ENCODE data around the gene FKRP.

The FKRP gene

GRCh38 chr19:46725036-46725820, 20.6 kb upstream of the FKRP start:
- Mint-ChIP-seq H3K27ac (no peak overlapping the region), H3K4me1 (ENCODE audit: low read depth) (peaks cover 31% of the 10 kb centered on the region), H3K9me3 (no peaks in the 10 kb centered on the region), H3K4me3 (no peak overlapping the region), H3K27me3 (no peaks in the 10 kb centered on the region), H3K36me3 (ENCODE audit: low read depth) (peaks cover 53% of the 10 kb centered on the region)

- H3K4me1 Mint-ChIP-seq (ENCODE audit: low read depth): peaks cover 28% of the 10 kb centered on the region
- no peak overlapping the region for H3K27ac Mint-ChIP-seq
- no peaks in the 10 kb centered on the region for H3K9me3 Mint-ChIP-seq
- H3K4me3 Mint-ChIP-seq: no peak overlapping the region
- peaks cover 54% of the 10 kb centered on the region for H3K36me3 Mint-ChIP-seq (ENCODE audit: low read depth)
- no peaks in the 10 kb centered on the region for H3K27me3 Mint-ChIP-seq
These were observed 19.9 kb upstream of the FKRP start for GRCh38 chr19:46725859-46726393.

GRCh38 chr19:46726551-46726950, 19.3 kb upstream of the FKRP start:
- peaks cover 59% of the 10 kb centered on the region for H3K36me3 Mint-ChIP-seq (ENCODE audit: low read depth)

GRCh38 chr19:46726971-46727501, 18.8 kb upstream of the FKRP start:
- Mint-ChIP-seq H3K4me3 (no peak overlapping the region), H3K4me1 (ENCODE audit: low read depth) (peaks cover 37% of the 10 kb centered on the region), H3K27me3 (no peaks in the 10 kb centered on the region), H3K36me3 (ENCODE audit: low read depth) (peaks cover 61% of the 10 kb centered on the region), H3K27ac (no peak overlapping the region), H3K9me3 (no peaks in the 10 kb centered on the region)

More at GRCh38 chr19:46726551-46726950, 19.3 kb upstream of the FKRP start:
- Mint-ChIP-seq H3K9me3 (no peaks in the 10 kb centered on the region), H3K27ac (no peak overlapping the region), H3K27me3 (no peaks in the 10 kb centered on the region), H3K4me3 (no peak overlapping the region), H3K4me1 (ENCODE audit: low read depth) (peaks cover 34% of the 10 kb centered on the region)

GRCh38 chr19:46727757-46728156, 18.1 kb upstream of the FKRP start:
- H3K36me3 Mint-ChIP-seq (ENCODE audit: low read depth): peaks cover 56% of the 10 kb centered on the region
- H3K9me3 Mint-ChIP-seq: no peaks in the 10 kb centered on the region
- H3K27ac Mint-ChIP-seq: no peak overlapping the region
- H3K4me1 Mint-ChIP-seq (ENCODE audit: low read depth): peaks cover 32% of the 10 kb centered on the region
- H3K4me3 Mint-ChIP-seq: no peak overlapping the region
- no peaks in the 10 kb centered on the region for H3K27me3 Mint-ChIP-seq

- Mint-ChIP-seq H3K27me3 (no peaks in the 10 kb centered on the region), H3K27ac (peak overlapping the region; percentile 21), H3K4me3 (no peak overlapping the region), H3K9me3 (no peaks in the 10 kb centered on the region), H3K4me1 (ENCODE audit: low read depth) (peaks cover 31% of the 10 kb centered on the region), H3K36me3 (ENCODE audit: low read depth) (peaks cover 59% of the 10 kb centered on the region)
These were observed 17.6 kb upstream of the FKRP start for GRCh38 chr19:46728208-46728607.

- Mint-ChIP-seq H3K9me3 (no peaks in the 10 kb centered on the region), H3K27ac (peak overlapping the region; percentile 21), H3K4me3 (no peak overlapping the region), H3K4me1 (ENCODE audit: low read depth) (peaks cover 26% of the 10 kb centered on the region), H3K27me3 (no peaks in the 10 kb centered on the region), H3K36me3 (ENCODE audit: low read depth) (peaks cover 64% of the 10 kb centered on the region)
These were observed 17.0 kb upstream of the FKRP start for GRCh38 chr19:46728693-46729339.

GRCh38 chr19:46729696-46730095, 16.2 kb upstream of the FKRP start:
- Mint-ChIP-seq H3K36me3 (ENCODE audit: low read depth) (peaks cover 66% of the 10 kb centered on the region), H3K9me3 (no peaks in the 10 kb centered on the region), H3K27me3 (no peaks in the 10 kb centered on the region), H3K27ac (no peak overlapping the region), H3K4me3 (no peak overlapping the region), H3K4me1 (ENCODE audit: low read depth) (peaks cover 26% of the 10 kb centered on the region)

- no peaks in the 10 kb centered on the region for H3K9me3 Mint-ChIP-seq
- H3K27ac Mint-ChIP-seq: no peak overlapping the region
- peaks cover 26% of the 10 kb centered on the region for H3K4me1 Mint-ChIP-seq (ENCODE audit: low read depth)
- H3K4me3 Mint-ChIP-seq: no peak overlapping the region
- H3K36me3 Mint-ChIP-seq (ENCODE audit: low read depth): peaks cover 66% of the 10 kb centered on the region
- H3K27me3 Mint-ChIP-seq: no peaks in the 10 kb centered on the region
These were observed 15.7 kb upstream of the FKRP start for GRCh38 chr19:46730187-46730586.

- H3K4me1 Mint-ChIP-seq (ENCODE audit: low read depth): peaks cover 26% of the 10 kb centered on the region
- peaks cover 65% of the 10 kb centered on the region for H3K36me3 Mint-ChIP-seq (ENCODE audit: low read depth)
- H3K27me3 Mint-ChIP-seq: no peaks in the 10 kb centered on the region
- no peak overlapping the region for H3K27ac Mint-ChIP-seq
- no peaks in the 10 kb centered on the region for H3K9me3 Mint-ChIP-seq
- no peak overlapping the region for H3K4me3 Mint-ChIP-seq
These were observed 15.3 kb upstream of the FKRP start for GRCh38 chr19:46730595-46730994.

GRCh38 chr19:46731007-46731501, 14.8 kb upstream of the FKRP start:
- peaks cover 60% of the 10 kb centered on the region for H3K36me3 Mint-ChIP-seq (ENCODE audit: low read depth)
- no peaks in the 10 kb centered on the region for H3K9me3 Mint-ChIP-seq
- H3K27me3 Mint-ChIP-seq: no peaks in the 10 kb centered on the region
- H3K4me3 Mint-ChIP-seq: no peak overlapping the region
- H3K4me1 Mint-ChIP-seq (ENCODE audit: low read depth): peaks cover 26% of the 10 kb centered on the region
- H3K27ac Mint-ChIP-seq: no peak overlapping the region

- H3K9me3 Mint-ChIP-seq: no peaks in the 10 kb centered on the region
- H3K4me3 Mint-ChIP-seq: no peak overlapping the region
- H3K36me3 Mint-ChIP-seq (ENCODE audit: low read depth): peaks cover 56% of the 10 kb centered on the region
- H3K27me3 Mint-ChIP-seq: no peaks in the 10 kb centered on the region
- H3K27ac Mint-ChIP-seq: peak overlapping the region; percentile 64
- peaks cover 26% of the 10 kb centered on the region for H3K4me1 Mint-ChIP-seq (ENCODE audit: low read depth)
These were observed 14.3 kb upstream of the FKRP start for GRCh38 chr19:46731584-46731983.

GRCh38 chr19:46732172-46732938, 13.5 kb upstream of the FKRP start:
- Mint-ChIP-seq H3K27ac (no peak overlapping the region), H3K27me3 (no peaks in the 10 kb centered on the region), H3K4me1 (ENCODE audit: low read depth) (peaks cover 26% of the 10 kb centered on the region), H3K9me3 (no peaks in the 10 kb centered on the region), H3K4me3 (no peak overlapping the region), H3K36me3 (ENCODE audit: low read depth) (peaks cover 63% of the 10 kb centered on the region)

- Mint-ChIP-seq H3K9me3 (no peaks in the 10 kb centered on the region), H3K27me3 (no peaks in the 10 kb centered on the region), H3K4me1 (ENCODE audit: low read depth) (peaks cover 26% of the 10 kb centered on the region), H3K27ac (no peak overlapping the region), H3K4me3 (no peak overlapping the region), H3K36me3 (ENCODE audit: low read depth) (peaks cover 67% of the 10 kb centered on the region)
These were observed 12.7 kb upstream of the FKRP start for GRCh38 chr19:46732966-46733689.

Measured in stimulated activated naive CD8-positive, alpha-beta T cell treated with anti-CD3 and anti-CD28 coated beads, Interleukin-15, Interleukin-2, amounts not matched to agents 100 ng/mL and 50 ng/mL, for 24 hours (primary cell).